Nucleus accumbens (tissue), 56 donors: Measurements from ENCODE around the gene LCN2.

Source experiments
- DNase-seq, 56 donors: peaks; one replicate each; lab custom pipeline; 2025; lab: John Stamatoyannopoulos, UW

LCN2 gene

DNA sequence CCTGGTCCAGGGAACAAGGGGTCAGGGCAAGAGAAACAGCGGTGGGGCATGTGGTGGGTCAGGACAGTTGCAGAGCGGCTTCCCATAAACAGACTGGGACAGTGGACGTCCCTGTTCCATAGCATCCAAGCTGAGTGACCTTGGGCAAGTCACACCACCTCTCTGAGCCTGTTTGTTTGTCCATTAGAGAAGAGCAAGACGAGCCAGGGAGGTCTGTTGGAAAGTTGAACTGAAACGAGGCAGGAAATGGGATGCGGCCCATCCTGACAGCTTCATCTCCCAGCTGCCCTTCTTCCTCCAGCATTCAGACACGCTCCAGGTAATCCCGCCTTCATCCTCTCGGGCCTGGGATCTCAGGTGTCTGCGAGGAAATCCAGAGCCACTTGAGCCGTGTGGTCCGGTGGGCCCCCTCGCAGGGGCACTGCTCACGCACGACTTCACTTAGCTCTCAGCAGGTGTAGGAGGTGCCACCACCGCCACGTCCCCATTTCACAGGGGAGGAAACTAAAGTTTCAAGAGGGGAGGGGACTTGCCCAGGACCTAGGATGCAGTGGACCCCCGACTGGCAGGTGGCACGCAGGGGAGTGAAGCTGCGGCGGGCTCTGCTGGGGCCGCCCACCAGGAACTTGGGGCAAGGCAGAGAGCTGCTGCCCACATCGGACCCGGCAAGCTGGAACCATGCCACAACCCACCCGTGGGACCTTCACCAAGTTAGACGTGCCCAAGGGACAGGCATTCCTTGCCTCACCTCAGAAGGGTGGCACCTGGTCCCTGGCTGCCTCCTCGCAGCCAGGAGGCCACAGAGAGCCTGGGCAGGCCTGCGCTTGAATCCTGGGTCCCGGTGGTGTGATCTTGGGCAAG is 34.7 kb upstream of the LCN2 start:
- DNase-seq: no peak

- no peak for DNase-seq
Observed at GRCh38 chr9:128115187-128116103, 33.8 kb upstream of the LCN2 start.

- DNase-seq: no peak
Observed at GRCh38 chr9:128116104-128117083, 32.9 kb upstream of the LCN2 start.

GRCh38 chr9:128117613-128118471 is 31.4 kb upstream of the LCN2 start:
- peak in 53 of 56 donors; percentile 43 to 98 (median 83) for DNase-seq

DNA sequence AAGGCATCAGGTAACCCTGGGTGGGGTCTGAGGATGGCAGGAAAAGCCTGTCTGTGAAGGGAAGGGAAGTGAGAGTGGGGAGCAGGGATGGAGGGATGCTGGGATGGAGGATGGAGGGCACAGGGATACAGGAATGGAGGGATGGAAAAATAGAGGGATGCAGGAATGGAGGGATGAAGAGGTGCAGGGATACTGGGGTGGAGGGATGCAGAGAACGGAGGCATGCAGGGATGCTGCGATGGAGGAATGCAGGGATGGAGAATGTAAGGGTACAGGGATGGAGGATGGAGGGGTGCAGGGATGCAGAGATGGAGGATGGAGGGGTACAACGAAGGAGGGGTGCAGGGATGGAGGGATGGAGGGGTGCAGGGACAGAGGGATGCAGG is 30.8 kb upstream of the LCN2 start:
- no peak for DNase-seq

- DNase-seq: no peak
Observed at GRCh38 chr9:128118971-128119665, 30.1 kb upstream of the LCN2 start.

GRCh38 chr9:128120061-128120740 is 29.1 kb upstream of the LCN2 start:
- DNase-seq: no peak

- DNase-seq: no peak
Observed at GRCh38 chr9:128120741-128121465, 28.4 kb upstream of the LCN2 start.

GRCh38 chr9:128121466-128121810 is 27.8 kb upstream of the LCN2 start:
- DNase-seq: no peak

DNA sequence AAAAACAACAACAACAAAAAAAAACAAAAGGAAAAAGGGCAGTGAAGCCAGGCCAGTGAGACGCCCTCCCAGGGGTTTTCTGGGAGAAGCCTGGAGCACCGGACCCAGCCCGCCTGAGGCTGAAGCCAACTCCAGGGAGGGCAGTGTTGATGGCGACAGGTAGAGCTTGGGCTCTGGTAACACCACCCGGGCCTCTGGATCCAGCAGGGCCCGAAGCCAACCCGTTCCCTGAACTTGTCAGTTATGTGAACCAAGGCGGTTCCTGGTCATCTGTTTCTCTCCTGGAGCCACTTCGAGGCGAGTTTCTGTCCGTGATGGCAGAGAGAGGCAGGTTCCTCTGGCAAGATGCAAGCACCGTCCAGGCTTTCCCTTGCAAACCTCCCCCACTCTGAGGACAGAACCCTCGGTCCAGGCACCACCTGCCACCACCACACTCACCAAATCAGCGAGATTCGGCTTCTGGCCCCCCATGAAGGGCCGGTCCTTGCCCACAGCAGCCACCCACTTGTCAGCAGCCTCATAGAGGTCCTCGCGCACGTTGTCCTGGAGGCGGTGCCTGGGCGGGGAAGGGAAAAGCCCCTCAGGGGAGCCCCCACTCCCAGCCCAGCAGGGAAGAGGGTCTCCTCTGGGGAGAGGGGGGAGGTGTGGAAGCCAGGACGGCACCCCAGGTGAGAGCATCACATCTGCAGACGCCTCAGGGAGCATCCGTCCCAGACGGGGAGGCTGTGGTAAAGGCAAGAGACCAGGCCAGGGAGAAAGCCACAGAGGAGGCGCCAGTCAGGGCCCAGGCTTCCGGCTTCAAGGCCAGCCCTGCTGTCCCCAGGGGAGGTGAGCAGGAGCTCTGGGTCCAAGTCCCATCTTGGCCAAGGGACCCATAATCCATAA is 27.1 kb upstream of the LCN2 start:
- no peak for DNase-seq

GRCh38 chr9:128122809-128123175 is 26.5 kb upstream of the LCN2 start:
- no peak for DNase-seq

GRCh38 chr9:128123451-128124080 is 25.7 kb upstream of the LCN2 start:
- DNase-seq: no peak

DNA sequence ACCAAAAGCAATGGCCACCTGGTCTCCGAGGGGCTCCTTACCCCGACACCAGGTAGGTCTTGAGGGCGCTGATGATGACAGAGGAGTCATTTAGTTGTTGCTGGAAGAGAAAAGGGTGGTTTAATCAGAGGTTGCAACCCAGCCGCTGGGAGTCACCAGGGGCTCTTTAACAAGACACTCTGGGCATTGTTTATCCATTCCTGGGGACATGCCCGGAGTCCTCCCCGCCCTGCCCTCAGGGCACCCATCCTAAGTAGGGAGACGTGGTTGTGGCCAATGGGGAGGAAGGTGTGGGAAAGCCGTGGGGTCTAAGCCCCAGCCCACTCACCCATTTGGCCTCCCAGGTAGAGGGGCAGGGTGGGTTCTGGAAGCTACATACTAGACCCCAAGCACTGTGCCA is 24.8 kb upstream of the LCN2 start:
- DNase-seq: no peak

- DNase-seq: peak in 28 of 56 donors; percentile 5 to 73 (median 26)
Observed at GRCh38 chr9:128124873-128125579, 24.2 kb upstream of the LCN2 start.

DNA sequence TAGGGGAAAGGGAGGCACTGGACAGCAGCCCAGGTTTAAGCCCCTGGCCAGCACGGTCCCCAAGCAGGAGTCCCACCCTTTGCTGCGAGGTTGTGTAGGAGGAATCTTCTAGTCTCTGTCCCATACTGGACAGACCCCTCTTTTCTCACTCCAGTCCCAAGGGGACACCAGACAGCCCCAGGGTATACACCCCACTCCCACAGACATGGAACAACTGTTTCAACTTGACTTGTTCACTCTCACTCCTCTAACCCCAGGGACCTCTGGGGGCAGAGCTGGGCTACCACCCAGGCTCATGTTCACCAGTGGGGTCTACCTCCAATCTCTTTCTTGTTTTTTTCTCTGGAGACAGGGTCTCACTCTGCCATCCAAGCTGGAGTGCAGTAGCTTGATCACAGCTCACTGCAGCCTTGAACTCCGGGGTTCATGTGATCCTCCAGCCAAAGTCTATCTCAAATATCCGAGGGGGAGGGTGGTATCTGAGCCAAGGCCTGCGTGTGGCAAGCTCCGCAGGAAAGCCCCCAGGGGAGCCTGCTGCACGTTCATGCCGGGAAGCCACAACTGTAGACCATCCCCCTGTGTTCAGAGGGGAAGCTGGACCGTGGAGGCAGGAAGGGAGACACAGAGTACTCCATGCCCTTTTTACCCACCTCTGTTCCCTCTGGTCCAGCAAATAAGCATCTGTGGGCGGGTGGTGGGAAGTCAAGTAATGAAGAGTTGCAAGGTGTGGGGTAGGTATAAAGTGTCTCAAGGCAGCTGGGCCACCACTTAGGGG is 23.5 kb upstream of the LCN2 start:
- no peak for DNase-seq
